Adipocyte (in vitro differentiated cells): ENCODE data around the gene PCDH8.

Experiments used
- DNase-seq: peaks from one replicate; pipeline ENCODE4 v3.0.0-alpha.2; 2015; ENCODE audit warnings: low read depth
- H3K27me3 ChIP-seq: replicated peaks from 2 replicates; pipeline ENCODE4 v1.7.0; 2013; ENCODE audit warnings: mild to moderate bottlenecking, low read length, moderate library complexity; ENCODE audit not compliant: control insufficient read depth, insufficient read depth
- H3K36me3 ChIP-seq: 2 replicates; pipeline ENCODE4 v1.7.0; 2013; ENCODE audit warnings: low read length, mild to moderate bottlenecking, moderate library complexity; ENCODE audit not compliant: control insufficient read depth, insufficient read depth, severe bottlenecking
- H3K4me1 ChIP-seq: 2 replicates; pipeline ENCODE4 v1.7.0; 2013; ENCODE audit warnings: mild to moderate bottlenecking, low read length, moderate library complexity; ENCODE audit not compliant: control insufficient read depth, insufficient read depth
- H3K4me3 ChIP-seq: 2 replicates; pipeline ENCODE4 v1.7.0; 2013; ENCODE audit warnings: mild to moderate bottlenecking, low read length, moderate library complexity
- H3K9ac ChIP-seq: 2 replicates; pipeline ENCODE4 v1.7.0; 2013; ENCODE audit warnings: mild to moderate bottlenecking, low read length, moderate library complexity
- H3K9me3 ChIP-seq: 2 replicates; pipeline ENCODE4 v1.7.0; 2013; ENCODE audit warnings: mild to moderate bottlenecking, low read length, moderate library complexity; ENCODE audit not compliant: control insufficient read depth

Gene PCDH8

DNA sequence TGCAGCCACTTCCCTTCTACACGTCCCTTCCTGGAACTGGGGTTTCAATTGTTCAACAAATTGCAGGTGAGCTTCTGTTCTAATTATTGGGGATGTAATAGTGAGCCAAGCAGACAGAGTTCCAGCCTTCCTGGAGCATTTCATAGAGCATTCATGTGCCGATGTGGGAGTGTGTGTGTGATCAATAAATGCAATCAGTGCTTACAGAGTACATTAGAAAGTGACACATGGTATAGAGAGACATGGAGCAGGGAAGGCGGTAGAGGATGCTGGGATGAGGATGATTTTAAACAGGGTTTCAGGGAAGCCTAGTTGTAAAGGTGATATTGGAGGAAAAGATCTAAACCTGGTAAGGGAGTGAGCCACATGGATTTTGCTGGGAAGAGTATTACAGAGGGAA, 21.7 kb upstream of the PCDH8 start:
- DNase-seq, result no peak
- H3K4me3 ChIP-seq, result no peak overlapping the region
- H3K36me3 ChIP-seq, result no peaks in the 10 kb centered on the region
- peaks cover 15% of the 10 kb centered on the region for H3K9me3 ChIP-seq
- H3K27me3 ChIP-seq, result peaks cover 9% of the 10 kb centered on the region
- H3K9ac ChIP-seq, result no peak overlapping the region
- no peaks in the 10 kb centered on the region for H3K4me1 ChIP-seq

- Histone ChIP-seq H3K4me3 (no peak overlapping the region), H3K27me3 (peaks cover 9% of the 10 kb centered on the region), H3K4me1 (no peaks in the 10 kb centered on the region), H3K9ac (no peak overlapping the region), H3K36me3 (no peaks in the 10 kb centered on the region), H3K9me3 (peaks cover 12% of the 10 kb centered on the region)
- DNase-seq, result no peak
Observed at GRCh38 chr13:52869621-52870020, 21.2 kb upstream of the PCDH8 start.

DNA sequence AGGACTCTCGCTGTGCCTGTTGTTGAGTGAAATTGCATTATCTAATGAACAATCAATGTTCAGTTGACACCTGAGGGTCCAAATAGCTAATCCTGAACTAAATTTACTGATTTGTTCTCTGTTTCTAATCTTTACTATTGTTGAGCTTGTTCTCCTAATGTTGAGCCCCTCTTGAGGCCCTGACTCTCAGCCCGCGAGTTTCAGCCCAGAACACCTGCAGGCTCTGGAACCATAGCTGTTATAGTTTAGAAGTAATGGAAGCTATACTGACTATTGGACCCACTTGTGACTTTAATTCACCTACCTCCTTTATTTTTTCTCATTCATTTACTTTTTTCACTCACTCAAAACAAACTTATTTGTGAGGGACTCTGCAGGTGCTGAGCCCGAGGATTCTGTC, 20.6 kb upstream of the PCDH8 start:
- H3K4me3 ChIP-seq, result no peak overlapping the region
- H3K36me3 ChIP-seq, result no peaks in the 10 kb centered on the region
- H3K27me3 ChIP-seq, result peaks cover 9% of the 10 kb centered on the region
- H3K4me1 ChIP-seq, result no peaks in the 10 kb centered on the region
- no peak for DNase-seq
- peaks cover 7% of the 10 kb centered on the region for H3K9me3 ChIP-seq
- no peak overlapping the region for H3K9ac ChIP-seq

DNA sequence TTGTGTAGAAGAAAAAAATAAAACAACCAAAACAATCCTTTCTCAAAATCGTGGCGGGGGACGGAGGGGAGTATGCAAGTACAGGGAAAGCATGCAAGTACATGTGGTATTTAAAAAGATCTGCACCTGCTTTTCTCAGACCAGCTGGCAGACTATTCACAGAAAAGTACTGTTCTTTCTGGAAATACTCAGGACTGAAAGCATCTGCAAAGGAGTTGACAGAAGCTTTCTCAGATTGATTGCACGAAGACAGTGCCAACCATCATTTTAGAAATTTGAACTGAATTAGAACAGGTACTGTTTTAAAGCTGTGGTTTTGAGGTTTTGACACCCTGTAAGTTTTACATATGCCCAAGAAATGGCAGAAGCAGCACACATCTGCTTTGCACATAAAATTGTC, 19.8 kb upstream of the PCDH8 start:
- Histone ChIP-seq H3K36me3 (no peaks in the 10 kb centered on the region), H3K27me3 (peaks cover 9% of the 10 kb centered on the region), H3K4me1 (no peaks in the 10 kb centered on the region), H3K4me3 (no peak overlapping the region), H3K9me3 (peaks cover 6% of the 10 kb centered on the region), H3K9ac (no peak overlapping the region)
- no peak for DNase-seq

DNA sequence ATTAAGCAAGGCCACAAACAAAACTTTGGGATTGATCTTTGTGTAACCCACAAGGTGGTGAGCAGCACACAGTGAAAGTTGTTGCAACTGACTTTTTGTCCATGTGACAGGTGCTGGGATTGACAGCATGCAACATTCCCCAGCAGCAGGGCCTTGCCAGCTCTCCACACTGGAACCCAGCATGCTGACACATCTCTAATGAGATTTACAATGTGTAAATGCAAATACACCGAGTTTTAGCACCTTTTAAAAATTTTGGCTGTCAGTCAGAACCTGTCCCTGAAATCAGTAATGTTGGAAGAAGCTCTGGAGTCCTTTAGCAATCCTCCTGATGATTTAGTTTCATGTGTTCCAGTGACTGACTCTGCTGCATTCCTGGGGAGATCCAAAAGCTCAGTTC, 16.5 kb upstream of the PCDH8 start:
- H3K9me3 ChIP-seq, result no peaks in the 10 kb centered on the region
- H3K4me3 ChIP-seq, result no peak overlapping the region
- no peaks in the 10 kb centered on the region for H3K4me1 ChIP-seq
- H3K9ac ChIP-seq, result no peak overlapping the region
- no peaks in the 10 kb centered on the region for H3K36me3 ChIP-seq
- peaks cover 18% of the 10 kb centered on the region for H3K27me3 ChIP-seq
- DNase-seq, result no peak

- no peak for DNase-seq
Observed at GRCh38 chr13:52862358-52863206, 14.1 kb upstream of the PCDH8 start.

GRCh38 chr13:52852444-52852843, 4.0 kb upstream of the PCDH8 start:
- no peak for DNase-seq

More at GRCh38 chr13:52862358-52863206, 14.1 kb upstream of the PCDH8 start:
- Histone ChIP-seq H3K4me3 (no peak overlapping the region), H3K9ac (no peak overlapping the region), H3K27me3 (peaks cover 14% of the 10 kb centered on the region), H3K9me3 (no peaks in the 10 kb centered on the region), H3K36me3 (no peaks in the 10 kb centered on the region), H3K4me1 (no peaks in the 10 kb centered on the region)

DNA sequence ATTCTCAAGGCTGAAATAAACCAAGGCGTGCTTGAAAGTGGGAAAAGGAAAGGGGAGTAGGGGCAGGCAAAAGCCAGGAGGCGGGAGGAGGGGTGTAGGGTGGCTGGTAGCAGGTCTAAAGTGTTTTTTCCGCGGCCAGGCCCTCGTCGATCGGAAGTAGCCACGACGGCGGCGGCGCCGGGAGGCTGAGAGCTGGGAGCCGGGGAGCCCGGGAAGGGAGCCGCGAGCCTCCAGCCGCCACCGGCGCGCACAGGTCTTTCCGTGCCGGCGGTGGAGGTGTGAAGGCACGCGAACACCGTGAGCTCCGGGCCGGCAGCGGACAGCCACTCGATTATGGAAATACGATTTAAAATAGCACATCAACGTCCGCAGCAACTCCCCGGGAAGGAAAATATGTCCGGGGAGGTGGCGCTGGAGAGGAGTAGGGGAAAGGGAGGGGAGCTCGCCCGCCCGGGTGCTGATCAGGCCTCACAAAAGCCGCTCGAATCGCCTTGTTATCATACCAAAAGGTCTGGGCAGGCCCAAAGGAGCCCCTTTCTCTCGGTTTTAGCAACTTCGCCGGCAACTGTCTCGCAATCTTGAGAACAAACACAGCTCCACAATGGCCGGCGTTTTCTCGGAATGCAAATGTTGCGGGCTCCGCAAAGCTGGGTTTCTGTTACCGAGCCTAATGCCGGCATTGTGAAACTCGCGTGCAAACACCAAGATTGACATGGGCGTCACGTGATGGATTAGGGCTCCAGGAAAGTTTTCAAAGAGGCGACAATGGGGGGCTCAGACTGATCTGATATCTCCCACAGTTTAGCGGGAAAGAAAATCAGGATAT, 2.9 kb upstream of the PCDH8 start:
- Histone ChIP-seq H3K9ac (peak overlapping the region; percentile 84), H3K4me3 (peak overlapping the region; percentile 88), H3K27me3 (peaks cover 36% of the 10 kb centered on the region), H3K36me3 (no peaks in the 10 kb centered on the region), H3K9me3 (no peaks in the 10 kb centered on the region), H3K4me1 (peaks cover 8% of the 10 kb centered on the region)
- DNase-seq, result peak; percentile 60

More at GRCh38 chr13:52852444-52852843, 4.0 kb upstream of the PCDH8 start:
- no peaks in the 10 kb centered on the region for H3K9me3 ChIP-seq
- no peak overlapping the region for H3K9ac ChIP-seq
- H3K27me3 ChIP-seq, result peaks cover 38% of the 10 kb centered on the region
- H3K4me3 ChIP-seq, result no peak overlapping the region
- peaks cover 8% of the 10 kb centered on the region for H3K4me1 ChIP-seq
- H3K36me3 ChIP-seq, result no peaks in the 10 kb centered on the region

DNA sequence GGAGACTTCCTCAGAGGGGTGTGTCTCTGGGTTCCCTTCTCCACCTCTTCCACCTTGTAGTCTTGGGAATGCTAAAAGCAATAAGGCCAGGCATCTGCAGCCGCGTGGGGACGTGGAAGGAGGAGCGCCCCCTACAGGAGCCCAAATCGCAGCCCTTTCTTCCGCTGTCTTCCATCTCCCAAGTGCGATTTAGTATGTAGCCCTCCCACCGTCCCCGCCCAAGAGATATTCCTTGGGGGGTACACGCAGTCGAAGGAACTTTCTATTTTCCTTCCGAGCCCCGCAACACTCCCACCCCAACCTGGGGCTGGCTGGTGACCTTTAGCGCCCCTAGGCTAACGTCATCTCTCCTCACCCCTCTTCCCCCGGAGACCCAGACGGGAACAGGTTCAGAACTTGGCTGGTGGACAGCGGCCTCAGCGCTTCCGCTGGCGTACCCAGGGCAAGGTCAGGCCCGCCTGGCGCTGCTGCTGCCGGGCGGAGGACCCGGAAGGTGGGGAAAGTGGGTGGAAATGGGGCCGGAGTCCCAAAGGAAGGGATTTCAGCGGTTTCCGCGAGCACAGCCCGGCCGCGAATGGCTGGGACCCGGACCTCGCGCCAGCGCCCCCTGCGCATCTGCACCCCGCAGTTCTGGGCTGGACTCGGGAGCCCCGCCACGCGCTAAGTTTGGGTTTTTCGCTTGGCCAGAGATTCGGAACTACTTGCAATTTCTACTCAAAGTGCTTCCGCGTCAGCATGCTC, 2.1 kb upstream of the PCDH8 start:
- Histone ChIP-seq H3K4me1 (peaks cover 8% of the 10 kb centered on the region), H3K4me3 (peak overlapping the region; percentile 88), H3K27me3 (peaks cover 38% of the 10 kb centered on the region), H3K36me3 (no peaks in the 10 kb centered on the region), H3K9me3 (no peaks in the 10 kb centered on the region), H3K9ac (peak overlapping the region; percentile 84)
- DNase-seq, result peak; percentile 76

DNA sequence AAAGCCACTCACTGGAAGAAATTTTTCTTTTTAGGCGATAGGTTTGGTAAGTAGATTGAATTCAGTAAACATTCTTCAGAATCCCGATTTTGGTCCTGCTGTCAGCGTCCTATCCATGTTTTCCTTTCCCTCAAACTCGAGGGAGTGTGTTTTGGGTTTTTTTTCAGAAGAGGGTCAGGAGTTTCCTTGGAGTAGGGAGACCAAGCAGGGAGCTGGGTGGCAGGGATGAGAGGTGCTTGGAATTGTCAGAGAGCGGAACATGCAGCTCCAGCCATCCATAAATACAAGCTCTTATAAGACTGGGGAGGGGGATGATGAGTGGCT, 1.6 kb upstream of the PCDH8 start:
- Histone ChIP-seq H3K4me3 (no peak overlapping the region), H3K9me3 (peaks cover under 1% of the 10 kb centered on the region), H3K9ac (no peak overlapping the region), H3K4me1 (peaks cover 8% of the 10 kb centered on the region), H3K36me3 (no peaks in the 10 kb centered on the region), H3K27me3 (peaks cover 42% of the 10 kb centered on the region)
- no peak for DNase-seq
